NCI-H446 treated with DMSO at 0.1 percent for 48 hours (cell line): Measurements from ENCODE around the gene FYTTD1.

Experiments
- DNase-seq: peaks from one replicate; lab custom pipeline; 2025; lab: John Stamatoyannopoulos, UW

FYTTD1 gene

DNA sequence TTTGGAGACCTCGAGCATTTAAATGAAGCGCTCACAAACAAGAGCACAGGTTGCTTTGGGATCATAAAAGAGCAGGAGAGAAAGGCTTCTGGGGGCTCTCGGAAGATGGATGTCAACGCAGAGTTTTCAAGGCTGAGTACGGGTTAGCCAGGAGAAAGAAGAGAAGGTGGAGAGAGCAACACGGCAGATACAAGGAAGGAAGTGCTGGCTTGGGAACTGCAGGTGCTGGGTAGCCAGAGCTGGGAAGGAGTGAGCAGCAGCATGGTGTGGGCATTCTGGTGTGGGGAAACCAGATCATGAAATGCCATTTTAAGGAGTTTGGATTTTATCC, 12.4 kb upstream of the FYTTD1 start:
- no peak for DNase-seq

DNA sequence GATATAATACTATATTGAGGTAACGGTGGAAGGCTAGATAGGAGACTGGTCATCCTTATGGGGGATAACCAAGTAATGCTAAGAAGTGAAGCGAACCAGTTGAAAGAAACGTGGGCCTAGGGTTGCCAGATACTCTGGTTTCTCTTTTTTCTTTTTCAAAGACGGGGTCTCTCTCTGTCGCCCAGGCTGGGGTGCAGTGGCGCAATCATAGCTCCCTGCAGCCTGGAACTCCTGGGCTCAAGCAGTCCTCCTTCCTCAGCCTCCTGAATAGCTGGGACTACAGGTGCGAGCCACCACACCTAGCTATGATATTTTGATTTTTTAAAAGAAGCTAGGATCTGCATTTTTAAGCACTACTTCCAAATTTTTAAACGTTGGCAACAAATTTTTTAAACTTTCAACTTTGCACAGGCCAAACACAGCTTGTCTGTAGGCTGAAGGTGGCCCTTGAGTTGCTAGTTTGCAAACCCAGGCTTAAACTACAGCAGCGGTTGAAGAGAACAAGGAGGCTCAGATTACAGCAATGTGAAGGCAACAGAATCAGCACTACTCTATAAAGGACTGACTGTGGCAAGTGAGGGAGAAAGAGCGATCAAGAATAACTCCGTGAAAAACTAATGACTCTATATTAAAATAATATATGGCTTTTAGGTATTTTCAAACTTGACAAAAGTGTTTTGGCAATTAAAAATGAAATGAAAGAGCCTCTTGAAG, 11.8 kb upstream of the FYTTD1 start:
- no peak for DNase-seq

GRCh38 chr3:197742787-197743186, 6.9 kb upstream of the FYTTD1 start:
- DNase-seq, result no peak

- no peak for DNase-seq
These were observed 3.5 kb upstream of the FYTTD1 start for GRCh38 chr3:197746209-197746608.

- DNase-seq, result no peak
These were observed 2.9 kb upstream of the FYTTD1 start for GRCh38 chr3:197746801-197747237.

GRCh38 chr3:197748597-197749314, 927 bp upstream of the FYTTD1 start:
- no peak for DNase-seq

- no peak for DNase-seq
These were observed 425 bp upstream of the FYTTD1 start for GRCh38 chr3:197749315-197749600.

GRCh38 chr3:197750396-197750831, 731 bp downstream of the FYTTD1 start:
- no peak for DNase-seq

GRCh38 chr3:197750858-197751737, 1.4 kb downstream of the FYTTD1 start:
- no peak for DNase-seq

GRCh38 chr3:197752107-197752506, 2.4 kb downstream of the FYTTD1 start:
- no peak for DNase-seq

DNA sequence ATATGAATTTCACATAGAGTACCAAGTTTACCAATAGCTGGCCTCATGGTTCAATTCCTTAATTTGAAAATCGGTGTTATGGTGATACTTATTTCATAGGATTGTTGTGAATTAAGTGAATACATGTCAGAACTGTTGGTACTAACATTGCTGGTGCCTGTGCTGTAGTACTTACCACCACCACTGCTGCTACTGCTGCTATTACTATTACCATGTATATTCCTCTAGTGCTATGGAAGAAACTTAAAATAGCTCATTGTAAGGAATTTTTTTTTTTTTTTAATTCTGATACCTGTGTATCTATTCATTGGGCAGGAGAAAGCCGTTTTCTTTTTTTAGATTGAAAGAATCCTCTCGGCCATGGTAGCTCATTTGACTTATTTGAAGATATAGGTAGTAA, 3.6 kb downstream of the FYTTD1 start:
- DNase-seq, result no peak

GRCh38 chr3:197756704-197757103, 7.0 kb downstream of the FYTTD1 start:
- no peak for DNase-seq

- no peak for DNase-seq
These were observed 8.8 kb downstream of the FYTTD1 start for GRCh38 chr3:197758512-197758911.

- no peak for DNase-seq
These were observed 12.1 kb downstream of the FYTTD1 start for GRCh38 chr3:197761784-197762183.

GRCh38 chr3:197775317-197775716, 25.6 kb downstream of the FYTTD1 start:
- DNase-seq, result no peak

GRCh38 chr3:197782230-197782629, 32.5 kb downstream of the FYTTD1 start:
- DNase-seq, result no peak

DNA sequence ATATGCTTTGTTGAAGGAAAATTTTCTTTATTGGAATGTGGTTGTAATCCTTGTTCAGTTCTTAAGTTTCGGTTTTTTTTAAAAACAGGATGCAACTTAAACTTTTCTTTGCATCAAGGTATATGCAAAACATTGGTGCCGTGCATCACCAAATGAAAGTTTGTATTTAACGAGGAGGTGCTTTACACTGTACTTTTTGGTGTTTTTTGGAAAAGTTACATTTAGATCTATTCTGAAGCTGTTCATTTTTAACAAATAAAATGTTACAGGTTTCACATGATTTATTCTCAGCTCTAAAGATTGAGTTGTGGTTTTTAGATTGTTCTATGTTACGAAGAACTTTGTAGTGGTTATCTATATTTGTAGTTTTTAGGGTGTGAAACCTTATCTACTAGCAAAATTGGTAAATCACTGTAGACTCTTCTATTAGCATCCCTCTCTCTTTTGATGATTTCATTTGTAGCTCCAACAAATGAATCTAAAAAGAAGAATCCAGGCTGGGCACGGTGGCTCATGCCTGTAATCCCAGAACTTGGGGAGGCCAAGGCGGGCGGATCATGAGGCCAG, 34.4 kb downstream of the FYTTD1 start:
- no peak for DNase-seq

DNA sequence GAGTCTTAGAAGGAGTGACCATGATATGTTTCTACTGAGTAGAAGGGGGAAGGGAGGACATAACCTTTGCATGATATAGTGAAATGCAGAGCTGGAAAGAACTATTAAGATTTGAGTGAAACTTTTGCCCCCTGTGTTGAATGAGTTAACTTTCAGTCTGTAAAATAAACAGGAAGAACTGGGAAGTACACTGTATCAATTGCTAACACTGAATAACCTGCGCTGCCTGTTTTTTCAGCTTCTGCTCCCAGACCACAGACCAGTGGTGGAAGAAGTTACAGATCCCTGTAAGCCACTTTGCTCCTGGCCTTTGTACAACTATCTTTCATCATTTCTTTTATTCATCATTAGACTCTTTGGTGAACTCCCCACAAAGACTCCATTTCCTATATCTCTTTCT, 37.7 kb downstream of the FYTTD1 start:
- DNase-seq, result no peak

GRCh38 chr3:197789309-197789708, 39.6 kb downstream of the FYTTD1 start:
- DNase-seq, result no peak

DNA sequence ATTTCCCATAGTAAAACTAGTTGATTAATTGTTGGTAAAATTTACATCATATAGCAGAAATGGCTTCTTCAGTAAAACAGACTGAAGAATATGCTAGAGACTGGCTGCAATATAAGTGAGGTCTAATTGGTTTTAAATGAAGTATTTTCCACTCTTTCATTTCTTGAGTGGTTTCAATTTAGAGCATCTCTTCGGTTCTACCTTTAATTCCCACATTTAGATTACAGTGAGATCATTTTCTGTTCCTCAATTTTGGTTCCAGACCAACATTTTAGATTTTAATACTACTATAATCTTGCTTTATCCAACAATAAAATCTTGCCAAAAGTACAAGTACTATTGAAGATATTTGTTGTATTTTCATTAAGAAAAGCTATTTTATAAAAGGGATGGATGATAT, 40.4 kb downstream of the FYTTD1 start:
- no peak for DNase-seq

- DNase-seq, result peak; percentile 68
These were observed 41.6 kb downstream of the FYTTD1 start, which contains the start of gene LRCH3 for GRCh38 chr3:197791113-197791891. Gene LRCH3, plus strand, starts transcription at chr3:197791254. Its CDS starts 25 bp downstream, at chr3:197791279.
